IMR-90 (cell line): ENCODE data around the gene ZNF580.

Experiments used
- CHD1 ChIP-seq: IDR thresholded peaks from 2 replicates; pipeline ENCODE4 v1.6.1; 2012; ENCODE audit warnings: low read depth, low read length, improper control_type of control experiment
- CTCF ChIP-seq: conservative IDR thresholded peaks from 2 replicates; pipeline ENCODE4 v1.5.1; 2012; ENCODE audit warnings: mild to moderate bottlenecking, low read depth, low read length, improper control_type of control experiment
- FOS ChIP-seq: fragments of 150-350 bp; IDR thresholded peaks from 2 replicates; pipeline ENCODE4 v1.6.1; 2016; ENCODE audit warnings: low read depth, low read length
- MAFK ChIP-seq: IDR thresholded peaks from 2 replicates; pipeline ENCODE4 v1.6.1; 2012; ENCODE audit warnings: low read depth, low read length, improper control_type of control experiment
- MXI1 ChIP-seq: IDR thresholded peaks from 2 replicates; pipeline ENCODE4 v1.6.1; 2012; ENCODE audit warnings: low read depth, mild to moderate bottlenecking, low read length, moderate library complexity, borderline replicate concordance
- POLR2A ChIP-seq: IDR thresholded peaks from 2 replicates; pipeline ENCODE4 v1.6.1; 2012; ENCODE audit warnings: mild to moderate bottlenecking, low read depth, low read length
- RAD21 ChIP-seq: IDR thresholded peaks from 2 replicates; pipeline ENCODE4 v1.6.1; 2012; ENCODE audit warnings: low read length, improper control_type of control experiment
- RFX5 ChIP-seq: IDR thresholded peaks from 2 replicates; pipeline ENCODE4 v1.8.0; 2012; ENCODE audit warnings: low read depth, mild to moderate bottlenecking, low read length, moderate library complexity
- SMC3 ChIP-seq: fragments of 150-350 bp; IDR thresholded peaks from 2 replicates; pipeline ENCODE4 v1.6.1; 2016; ENCODE audit warnings: low read depth, mild to moderate bottlenecking, antibody characterized with exemption, low read length, moderate library complexity
- USF2 ChIP-seq: fragments of 150-350 bp; IDR thresholded peaks from 2 replicates; pipeline ENCODE4 v1.6.1; 2017; ENCODE audit warnings: mild to moderate bottlenecking, antibody characterized with exemption, low read length, low read depth

DNA sequence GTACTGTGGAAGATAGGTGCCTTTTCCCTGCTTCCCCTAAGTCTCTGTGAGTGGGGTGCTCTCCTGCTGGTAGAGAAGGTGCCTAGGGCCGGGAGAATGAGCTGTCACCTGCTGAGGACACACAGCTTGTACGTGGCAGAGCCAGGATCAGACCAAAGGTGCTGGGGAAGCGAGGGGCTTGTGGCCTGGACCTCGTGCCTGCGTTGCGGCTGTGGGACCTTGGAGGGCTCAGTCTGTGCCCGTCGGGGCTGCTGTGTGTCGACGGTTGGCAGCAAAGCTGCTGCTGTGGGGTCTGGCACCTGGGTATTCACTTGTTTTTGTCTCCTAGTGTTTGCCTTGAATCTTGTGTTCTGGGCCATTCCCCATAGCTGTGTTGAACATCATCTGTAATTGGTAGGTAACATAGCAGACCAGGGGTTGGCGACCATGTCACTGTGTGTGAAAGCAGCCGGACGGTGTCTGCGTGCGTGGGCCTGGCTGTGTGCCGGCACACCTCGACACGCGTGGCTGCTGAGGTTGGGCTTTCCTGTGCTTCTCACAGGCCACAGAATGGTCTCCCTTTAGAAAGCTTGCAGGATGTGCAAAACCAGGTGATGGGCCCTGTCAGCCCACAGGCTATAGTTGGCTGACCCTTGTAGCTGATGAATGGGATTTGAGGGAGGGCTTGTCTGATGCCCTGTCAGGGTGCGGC is 23.2 kb downstream of the ZNF580 start:
- TF ChIP-seq RAD21 (no peak), CTCF (no peak), FOS (no peak), POLR2A (no peak), CHD1 (no peak), MAFK (no peak), USF2 (no peak), RFX5 (no peak), SMC3 (no peak), MXI1 (no peak)
